ENCODE results near the gene GDI2. TPM values are rescaled to one million over a fixed set of nuclear protein-coding genes. Genes with fewer than 3 reads are reported as not detected.
A peak's percentile ranks its signal among the peaks of the same experiment; 100 is the strongest.

The GDI2 gene
- total and polyA plus RNA-seq, 9 of the 15 experiments (the other 6 are each of a cell fraction or from before 2014, with no cell fraction given) = 262 to 424 (median 287) TPM

DNA sequence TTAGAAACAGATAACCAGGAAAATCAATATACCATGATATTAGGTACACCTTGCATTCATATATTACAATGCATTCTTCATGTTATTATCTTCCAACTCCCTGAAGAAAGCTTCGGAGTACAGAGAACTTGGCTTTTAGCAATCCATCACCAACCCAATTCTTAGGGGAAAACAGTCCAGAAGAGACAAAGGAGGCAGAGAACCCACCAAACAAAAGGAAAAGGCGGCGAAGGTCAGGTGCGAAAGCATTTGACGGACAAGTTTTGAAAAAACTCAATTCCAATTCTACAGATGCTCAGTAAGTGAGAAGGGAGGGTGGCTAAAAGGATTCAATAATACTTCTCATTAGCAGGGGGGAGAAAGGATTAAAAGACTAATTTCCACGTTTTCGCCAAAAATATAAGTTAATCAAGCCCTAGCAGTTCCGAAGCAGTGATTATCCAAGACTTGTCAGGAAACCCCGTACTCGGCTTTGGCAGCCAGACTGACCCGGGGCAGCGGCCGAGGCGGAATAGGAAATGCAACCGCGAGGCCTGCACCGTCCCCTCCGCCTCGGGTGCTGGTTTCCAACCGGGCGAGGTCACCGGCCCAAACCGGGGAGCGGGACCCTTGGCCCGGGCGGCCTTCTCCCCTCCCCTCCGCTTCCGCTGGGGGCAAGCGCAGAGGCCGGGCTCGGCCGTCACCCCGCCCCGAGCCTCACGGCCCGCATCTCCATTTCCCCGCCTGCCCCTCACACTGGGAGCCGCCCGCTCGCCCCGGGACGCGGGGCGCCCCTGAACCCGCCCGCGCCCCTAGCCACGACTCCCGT is 747 bp downstream of the GDI2 start (continued):
- TF ChIP-seq CCNT2 (IDR thresholded peaks at IDR 0.05; ENCODE audit: borderline replicate concordance, extremely low read depth, insufficient read length, low read depth, low read length) = peak; percentile 62
- peak; percentile 96 for TF ChIP-seq CHD1 (IDR thresholded peaks at IDR 0.05; ENCODE audit: low read length)
- 0 out of 2 replicates have a peak, but pooled peaks have one; percentile 32 for TF ChIP-seq NR4A1 (CRISPR knock-in tag; IDR thresholded peaks at IDR 0.05)
- no peak for TF ChIP-seq NR4A1 (tag; IDR thresholded peaks at IDR 0.05)
- TF ChIP-seq ZNF121 (CRISPR knock-in tag; conservative IDR thresholded peaks at IDR 0.05) = no peak
- TF ChIP-seq, protein P1, sequence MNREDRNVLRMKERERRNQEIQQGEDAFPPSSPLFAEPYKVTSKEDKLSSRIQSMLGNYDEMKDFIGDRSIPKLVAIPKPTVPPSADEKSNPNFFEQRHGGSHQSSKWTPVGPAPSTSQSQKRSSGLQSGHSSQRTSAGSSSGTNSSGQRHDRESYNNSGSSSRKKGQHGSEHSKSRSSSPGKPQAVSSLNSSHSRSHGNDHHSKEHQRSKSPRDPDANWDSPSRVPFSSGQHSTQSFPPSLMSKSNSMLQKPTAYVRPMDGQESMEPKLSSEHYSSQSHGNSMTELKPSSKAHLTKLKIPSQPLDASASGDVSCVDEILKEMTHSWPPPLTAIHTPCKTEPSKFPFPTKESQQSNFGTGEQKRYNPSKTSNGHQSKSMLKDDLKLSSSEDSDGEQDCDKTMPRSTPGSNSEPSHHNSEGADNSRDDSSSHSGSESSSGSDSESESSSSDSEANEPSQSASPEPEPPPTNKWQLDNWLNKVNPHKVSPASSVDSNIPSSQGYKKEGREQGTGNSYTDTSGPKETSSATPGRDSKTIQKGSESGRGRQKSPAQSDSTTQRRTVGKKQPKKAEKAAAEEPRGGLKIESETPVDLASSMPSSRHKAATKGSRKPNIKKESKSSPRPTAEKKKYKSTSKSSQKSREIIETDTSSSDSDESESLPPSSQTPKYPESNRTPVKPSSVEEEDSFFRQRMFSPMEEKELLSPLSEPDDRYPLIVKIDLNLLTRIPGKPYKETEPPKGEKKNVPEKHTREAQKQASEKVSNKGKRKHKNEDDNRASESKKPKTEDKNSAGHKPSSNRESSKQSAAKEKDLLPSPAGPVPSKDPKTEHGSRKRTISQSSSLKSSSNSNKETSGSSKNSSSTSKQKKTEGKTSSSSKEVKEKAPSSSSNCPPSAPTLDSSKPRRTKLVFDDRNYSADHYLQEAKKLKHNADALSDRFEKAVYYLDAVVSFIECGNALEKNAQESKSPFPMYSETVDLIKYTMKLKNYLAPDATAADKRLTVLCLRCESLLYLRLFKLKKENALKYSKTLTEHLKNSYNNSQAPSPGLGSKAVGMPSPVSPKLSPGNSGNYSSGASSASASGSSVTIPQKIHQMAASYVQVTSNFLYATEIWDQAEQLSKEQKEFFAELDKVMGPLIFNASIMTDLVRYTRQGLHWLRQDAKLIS (CRISPR knock-in tag; IDR thresholded peaks at IDR 0.05) = peak; percentile 57
- peak; percentile 28 for TF ChIP-seq TAF1 (IDR thresholded peaks at IDR 0.05; ENCODE audit: control insufficient read depth, extremely low read depth, insufficient read depth, low read length, severe bottlenecking)
- TF ChIP-seq, protein P2, sequence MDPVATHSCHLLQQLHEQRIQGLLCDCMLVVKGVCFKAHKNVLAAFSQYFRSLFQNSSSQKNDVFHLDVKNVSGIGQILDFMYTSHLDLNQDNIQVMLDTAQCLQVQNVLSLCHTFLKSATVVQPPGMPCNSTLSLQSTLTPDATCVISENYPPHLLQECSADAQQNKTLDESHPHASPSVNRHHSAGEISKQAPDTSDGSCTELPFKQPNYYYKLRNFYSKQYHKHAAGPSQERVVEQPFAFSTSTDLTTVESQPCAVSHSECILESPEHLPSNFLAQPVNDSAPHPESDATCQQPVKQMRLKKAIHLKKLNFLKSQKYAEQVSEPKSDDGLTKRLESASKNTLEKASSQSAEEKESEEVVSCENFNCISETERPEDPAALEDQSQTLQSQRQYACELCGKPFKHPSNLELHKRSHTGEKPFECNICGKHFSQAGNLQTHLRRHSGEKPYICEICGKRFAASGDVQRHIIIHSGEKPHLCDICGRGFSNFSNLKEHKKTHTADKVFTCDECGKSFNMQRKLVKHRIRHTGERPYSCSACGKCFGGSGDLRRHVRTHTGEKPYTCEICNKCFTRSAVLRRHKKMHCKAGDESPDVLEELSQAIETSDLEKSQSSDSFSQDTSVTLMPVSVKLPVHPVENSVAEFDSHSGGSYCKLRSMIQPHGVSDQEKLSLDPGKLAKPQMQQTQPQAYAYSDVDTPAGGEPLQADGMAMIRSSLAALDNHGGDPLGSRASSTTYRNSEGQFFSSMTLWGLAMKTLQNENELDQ (CRISPR knock-in tag; IDR thresholded peaks at IDR 0.05; ENCODE audit: borderline replicate concordance) = no peak
- no peak for TF ChIP-seq ZNF263 (CRISPR knock-in tag; IDR thresholded peaks at IDR 0.05; ENCODE audit: borderline replicate concordance)
- peak; percentile 20 for TF ChIP-seq FIP1L1 (IDR thresholded peaks at IDR 0.05; ENCODE audit: low read depth, low read length, poor library complexity, severe bottlenecking)
- peak; percentile 77; the same call in 1 of the 2 replicates for TF ChIP-seq BRD4 (IDR thresholded peaks at IDR 0.05)
- 0 out of 4 replicates have a peak, but pooled peaks of 1 of the 2 experiments have one; percentile 11 for TF ChIP-seq SIN3A (IDR thresholded peaks at IDR 0.05; ENCODE audit: borderline replicate concordance in 2 of 2, control insufficient read depth in 1 of 2, low read depth in 2 of 2, low read length in 2 of 2)
- no peak for TF ChIP-seq FOXJ3 (CRISPR knock-in tag; IDR thresholded peaks at IDR 0.05)
- peak; percentile 36 for TF ChIP-seq SAP30 (IDR thresholded peaks at IDR 0.05; ENCODE audit: borderline replicate concordance, insufficient read depth, low read depth, low read length, poor library complexity, severe bottlenecking)
- TF ChIP-seq, protein P3, sequence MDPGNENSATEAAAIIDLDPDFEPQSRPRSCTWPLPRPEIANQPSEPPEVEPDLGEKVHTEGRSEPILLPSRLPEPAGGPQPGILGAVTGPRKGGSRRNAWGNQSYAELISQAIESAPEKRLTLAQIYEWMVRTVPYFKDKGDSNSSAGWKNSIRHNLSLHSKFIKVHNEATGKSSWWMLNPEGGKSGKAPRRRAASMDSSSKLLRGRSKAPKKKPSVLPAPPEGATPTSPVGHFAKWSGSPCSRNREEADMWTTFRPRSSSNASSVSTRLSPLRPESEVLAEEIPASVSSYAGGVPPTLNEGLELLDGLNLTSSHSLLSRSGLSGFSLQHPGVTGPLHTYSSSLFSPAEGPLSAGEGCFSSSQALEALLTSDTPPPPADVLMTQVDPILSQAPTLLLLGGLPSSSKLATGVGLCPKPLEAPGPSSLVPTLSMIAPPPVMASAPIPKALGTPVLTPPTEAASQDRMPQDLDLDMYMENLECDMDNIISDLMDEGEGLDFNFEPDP (CRISPR knock-in tag; IDR thresholded peaks at IDR 0.05) = no peak

Data from K562 (cell line).